Astrocyte (in vitro differentiated cells and primary cell): ENCODE results near the gene HSD11B1. TPM values are rescaled to one million over a fixed set of nuclear protein-coding genes. Genes with fewer than 3 reads are reported as not detected.

Experiments
- DNase-seq: peaks from one replicate; pipeline ENCODE4 v3.0.0-alpha.2; 2010; ENCODE audit warnings: low read depth
- FAIRE-seq: peaks from 2 replicates; lab custom pipeline; 2011; peaks lifted over from hg19 to GRCh38; lab: Jason Lieb, UNC
- H2AFZ ChIP-seq: 2 replicates; pipeline ENCODE4 v1.6.0; 2012; ENCODE audit warnings: low read depth, low read length, inconsistent platforms
- H3K27ac ChIP-seq: 2 replicates; pipeline ENCODE4 v1.5.1; 2011; ENCODE audit warnings: low read depth, low read length, inconsistent platforms
- H3K27me3 ChIP-seq: 2 replicates; pipeline ENCODE4 v1.6.0; 2011; ENCODE audit warnings: low read length, inconsistent platforms; ENCODE audit not compliant: insufficient read depth
- H3K36me3 ChIP-seq: 2 replicates; pipeline ENCODE4 v1.5.1; 2011; ENCODE audit warnings: low read length, inconsistent platforms; ENCODE audit not compliant: insufficient read depth
- H3K4me1 ChIP-seq: 2 replicates; pipeline ENCODE4 v1.5.1; 2011; ENCODE audit warnings: low read length, inconsistent platforms; ENCODE audit not compliant: insufficient read depth
- H3K4me2 ChIP-seq: 2 replicates; pipeline ENCODE4 v1.6.0; 2012; ENCODE audit warnings: low read length, inconsistent platforms
- H3K4me3 ChIP-seq: 2 replicates; pipeline ENCODE4 v1.5.1; 2011; ENCODE audit warnings: low read depth, mild to moderate bottlenecking, low read length, inconsistent platforms; ENCODE audit not compliant: insufficient read depth
- H3K79me2 ChIP-seq: 2 replicates; pipeline ENCODE4 v1.6.0; 2012; ENCODE audit warnings: mild to moderate bottlenecking, low read length, inconsistent platforms; ENCODE audit not compliant: insufficient read depth
- H3K9ac ChIP-seq: 2 replicates; pipeline ENCODE4 v1.6.0; 2012; ENCODE audit warnings: mild to moderate bottlenecking, low read length, inconsistent platforms
- H3K9me3 ChIP-seq: 2 replicates; pipeline ENCODE4 v1.5.1; 2012; ENCODE audit warnings: low read depth, mild to moderate bottlenecking, low read length, inconsistent platforms; ENCODE audit not compliant: insufficient read depth
- H4K20me1 ChIP-seq: 2 replicates; pipeline ENCODE4 v1.6.0; 2012; ENCODE audit warnings: low read length, inconsistent platforms; ENCODE audit not compliant: insufficient read depth
- H3K27ac Mint-ChIP-seq: one replicate; pipeline ENCODE4 v1.8.0; 2021; ENCODE audit warnings: mild to moderate bottlenecking, mixed read lengths; ENCODE audit not compliant: unreplicated experiment
- H3K27me3 Mint-ChIP-seq: one replicate; pipeline ENCODE4 v1.8.0; 2021; ENCODE audit warnings: low read depth, mixed read lengths; ENCODE audit not compliant: unreplicated experiment
- H3K36me3 Mint-ChIP-seq: one replicate; pipeline ENCODE4 v1.8.0; 2021; ENCODE audit warnings: low read depth, mixed read lengths; ENCODE audit not compliant: unreplicated experiment
- H3K4me1 Mint-ChIP-seq: one replicate; pipeline ENCODE4 v1.8.0; 2021; ENCODE audit warnings: low read depth, mixed read lengths; ENCODE audit not compliant: unreplicated experiment
- H3K4me3 Mint-ChIP-seq: one replicate; pipeline ENCODE4 v1.8.0; 2021; ENCODE audit warnings: mild to moderate bottlenecking, moderate library complexity, mixed read lengths; ENCODE audit not compliant: unreplicated experiment
- H3K9me3 Mint-ChIP-seq: one replicate; pipeline ENCODE4 v1.8.0; 2021; ENCODE audit warnings: mild to moderate bottlenecking, mixed read lengths; ENCODE audit not compliant: unreplicated experiment
- EZH2 ChIP-seq: IDR thresholded peaks from 2 replicates; pipeline ENCODE4 v1.6.1; 2012; ENCODE audit warnings: mild to moderate bottlenecking, low read length, inconsistent platforms; ENCODE audit not compliant: insufficient read depth
- total RNA-seq: library from RNA; stranded (reverse); gene quantifications from 2 replicates; pipeline ENCODE4 v1.2.1, GENCODE V29; 2021
- TF ChIP-seq, protein P1 (sequence below): IDR thresholded peaks from 2 replicates; pipeline ENCODE4 v1.5.1; 2011; ENCODE audit warnings: low read depth, mild to moderate bottlenecking, inconsistent platforms, low read length, moderate library complexity; ENCODE audit not compliant: insufficient read depth

Gene HSD11B1
- total RNA-seq, 1 donor from 2014 or later = not detected

DNA sequence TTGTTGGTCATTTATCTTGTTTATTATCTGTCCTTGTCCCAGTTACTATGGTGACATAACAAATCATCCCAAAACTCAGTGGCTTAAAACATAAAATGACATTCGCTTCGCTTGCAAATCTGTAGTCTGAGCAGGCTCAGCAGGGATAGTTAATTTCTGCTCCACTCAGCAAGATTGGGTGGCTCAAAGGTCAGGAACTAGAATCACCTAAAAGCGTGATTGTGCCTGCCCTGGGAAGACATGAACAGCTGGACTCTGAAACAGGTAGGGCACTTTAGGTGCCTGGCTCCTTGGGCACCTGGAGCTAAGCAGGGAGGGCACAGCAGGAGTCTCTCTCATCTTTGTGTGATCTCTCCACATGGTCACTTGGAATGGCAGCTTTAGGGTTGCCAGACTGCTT is 36.5 kb downstream of the HSD11B1 start:
- no peak for TF ChIP-seq EZH2
- TF ChIP-seq, protein P1, sequence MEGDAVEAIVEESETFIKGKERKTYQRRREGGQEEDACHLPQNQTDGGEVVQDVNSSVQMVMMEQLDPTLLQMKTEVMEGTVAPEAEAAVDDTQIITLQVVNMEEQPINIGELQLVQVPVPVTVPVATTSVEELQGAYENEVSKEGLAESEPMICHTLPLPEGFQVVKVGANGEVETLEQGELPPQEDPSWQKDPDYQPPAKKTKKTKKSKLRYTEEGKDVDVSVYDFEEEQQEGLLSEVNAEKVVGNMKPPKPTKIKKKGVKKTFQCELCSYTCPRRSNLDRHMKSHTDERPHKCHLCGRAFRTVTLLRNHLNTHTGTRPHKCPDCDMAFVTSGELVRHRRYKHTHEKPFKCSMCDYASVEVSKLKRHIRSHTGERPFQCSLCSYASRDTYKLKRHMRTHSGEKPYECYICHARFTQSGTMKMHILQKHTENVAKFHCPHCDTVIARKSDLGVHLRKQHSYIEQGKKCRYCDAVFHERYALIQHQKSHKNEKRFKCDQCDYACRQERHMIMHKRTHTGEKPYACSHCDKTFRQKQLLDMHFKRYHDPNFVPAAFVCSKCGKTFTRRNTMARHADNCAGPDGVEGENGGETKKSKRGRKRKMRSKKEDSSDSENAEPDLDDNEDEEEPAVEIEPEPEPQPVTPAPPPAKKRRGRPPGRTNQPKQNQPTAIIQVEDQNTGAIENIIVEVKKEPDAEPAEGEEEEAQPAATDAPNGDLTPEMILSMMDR = no peak
- Histone ChIP-seq H3K79me2 (no peaks in the 10 kb centered on the region), H3K27ac (no peak overlapping the region), H3K27me3 (peaks cover 5% of the 10 kb centered on the region), H2AFZ (no peak overlapping the region), H3K4me2 (no peak overlapping the region), H3K4me3 (no peak overlapping the region), H3K36me3 (no peaks in the 10 kb centered on the region), H3K9me3 (no peaks in the 10 kb centered on the region), H3K9ac (no peak overlapping the region), H3K4me1 (peaks cover 16% of the 10 kb centered on the region), H4K20me1 (no peaks in the 10 kb centered on the region)
- Mint-ChIP-seq H3K27ac (no peak overlapping the region), H3K9me3 (peaks cover 4% of the 10 kb centered on the region), H3K36me3 (no peaks in the 10 kb centered on the region), H3K27me3 (peaks cover 38% of the 10 kb centered on the region), H3K4me3 (no peak overlapping the region), H3K4me1 (no peaks in the 10 kb centered on the region)
- FAIRE-seq = no peak
- DNase-seq = no peak

GRCh38 chr1:209741889-209742288 is 37.2 kb downstream of the HSD11B1 start:
- no peak overlapping the region for H2AFZ ChIP-seq
- TF ChIP-seq, protein P1 = no peak
- no peak for TF ChIP-seq EZH2
- no peaks in the 10 kb centered on the region for H3K4me1 Mint-ChIP-seq
- H3K4me1 ChIP-seq = peaks cover 16% of the 10 kb centered on the region
- FAIRE-seq (no peak), DNase-seq (no peak)
- no peak overlapping the region for H3K4me3 Mint-ChIP-seq
- no peak overlapping the region for H3K4me3 ChIP-seq
- no peaks in the 10 kb centered on the region for H3K79me2 ChIP-seq
- H3K4me2 ChIP-seq = no peak overlapping the region
- no peak overlapping the region for H3K9ac ChIP-seq
- H3K27ac ChIP-seq = no peak overlapping the region
- H3K36me3 ChIP-seq = no peaks in the 10 kb centered on the region
- no peak overlapping the region for H3K27ac Mint-ChIP-seq
- peaks cover 4% of the 10 kb centered on the region for H3K9me3 Mint-ChIP-seq
- no peaks in the 10 kb centered on the region for H4K20me1 ChIP-seq
- H3K9me3 ChIP-seq = no peaks in the 10 kb centered on the region
- H3K36me3 Mint-ChIP-seq = no peaks in the 10 kb centered on the region
- H3K27me3 ChIP-seq = peaks cover 4% of the 10 kb centered on the region
- peaks cover 31% of the 10 kb centered on the region for H3K27me3 Mint-ChIP-seq

DNA sequence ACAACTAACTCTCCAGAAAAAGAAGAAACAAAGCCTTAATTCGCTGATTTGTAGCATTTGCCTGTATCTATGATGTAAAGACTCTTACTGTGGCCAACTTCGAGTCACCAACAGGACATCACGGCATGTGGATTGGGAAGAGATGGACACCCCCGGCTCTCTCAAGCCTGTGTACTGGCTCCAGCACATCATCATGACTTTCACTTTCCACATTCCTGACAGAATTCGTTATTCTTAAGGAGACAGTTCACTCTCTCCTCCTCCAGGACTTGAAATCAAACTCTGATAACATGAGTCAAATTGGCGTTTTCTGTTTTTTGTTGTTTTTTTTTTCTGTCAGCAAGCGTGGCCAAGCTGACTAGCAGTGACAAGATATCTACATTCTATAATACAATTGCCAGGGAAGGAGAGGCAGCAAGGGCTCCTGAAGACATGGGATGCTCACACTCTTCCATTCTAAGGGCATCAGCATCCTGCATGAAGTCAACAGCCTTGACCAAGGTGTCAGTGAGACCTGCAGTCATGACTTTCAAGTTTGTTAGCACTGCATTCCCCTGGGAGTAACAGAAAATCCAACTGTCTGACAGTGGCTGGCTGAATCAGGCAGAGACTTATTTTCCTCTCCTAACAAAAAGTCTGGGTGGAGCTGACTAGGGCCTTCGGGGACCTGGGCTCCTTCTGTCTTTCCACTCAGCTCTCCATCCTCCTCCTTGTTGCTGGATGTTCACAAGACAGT is 37.9 kb downstream of the HSD11B1 start:
- no peaks in the 10 kb centered on the region for H3K36me3 ChIP-seq
- no peak overlapping the region for H3K4me3 Mint-ChIP-seq
- H3K4me3 ChIP-seq = no peak overlapping the region
- no peak overlapping the region for H2AFZ ChIP-seq
- no peaks in the 10 kb centered on the region for H3K36me3 Mint-ChIP-seq
- H3K4me1 Mint-ChIP-seq = no peaks in the 10 kb centered on the region
- H3K9me3 ChIP-seq = no peaks in the 10 kb centered on the region
- no peaks in the 10 kb centered on the region for H4K20me1 ChIP-seq
- TF ChIP-seq EZH2 = no peak
- TF ChIP-seq, protein P1 = no peak
- H3K27me3 Mint-ChIP-seq = peaks cover 27% of the 10 kb centered on the region
- DNase-seq = peak; percentile 10
- H3K4me2 ChIP-seq = peak overlapping the region; percentile 33
- peaks cover 4% of the 10 kb centered on the region for H3K9me3 Mint-ChIP-seq
- no peak overlapping the region for H3K9ac ChIP-seq
- no peaks in the 10 kb centered on the region for H3K79me2 ChIP-seq
- no peak for FAIRE-seq
- peak overlapping the region; percentile 3 for H3K27ac ChIP-seq
- no peaks in the 10 kb centered on the region for H3K27me3 ChIP-seq
- peak overlapping the region; percentile 71 for H3K27ac Mint-ChIP-seq
- peaks cover 16% of the 10 kb centered on the region for H3K4me1 ChIP-seq
